Rectal smooth muscle tissue (tissue), 1 donor: ENCODE data around the gene ISG15.
"Not testable (repeated sequence)": the region's sequence is repeated elsewhere in the genome, so short reads cannot be mapped to it uniquely, and the experiment has no call there.

ENCODE experiments used
- H3K27ac ChIP-seq: one replicate; pipeline ENCODE4 v1.7.0; 2013; ENCODE audit warnings: low read depth, low read length, inconsistent platforms
- H3K27me3 ChIP-seq: one replicate; pipeline ENCODE4 v1.7.0; 2013; ENCODE audit warnings: low read length; ENCODE audit not compliant: control insufficient read depth, insufficient read depth
- H3K36me3 ChIP-seq: one replicate; pipeline ENCODE4 v1.7.0; 2013; ENCODE audit warnings: low read length; ENCODE audit not compliant: control insufficient read depth, insufficient read depth
- H3K4me1 ChIP-seq: one replicate; pipeline ENCODE4 v1.7.0; 2013; ENCODE audit warnings: low read length; ENCODE audit not compliant: control insufficient read depth, insufficient read depth
- H3K4me3 ChIP-seq: one replicate; pipeline ENCODE4 v1.7.0; 2013; ENCODE audit warnings: low read length
- H3K9ac ChIP-seq: one replicate; pipeline ENCODE4 v1.7.0; 2013; ENCODE audit warnings: low read length

Gene ISG15

GRCh38 chr1:978835-979743 lies 34.2 kb upstream of the ISG15 start:
- Histone ChIP-seq H3K4me3 (no peak overlapping the region), H3K27ac (no peak overlapping the region), H3K4me1 (peaks cover 2% of the 10 kb centered on the region), H3K9ac (no peak overlapping the region), H3K27me3 (peaks cover 5% of the 10 kb centered on the region), H3K36me3 (no peaks in the 10 kb centered on the region)

- peaks cover 5% of the 10 kb centered on the region for H3K27me3 ChIP-seq
- no peak overlapping the region for H3K4me3 ChIP-seq
- no peaks in the 10 kb centered on the region for H3K36me3 ChIP-seq
- no peak overlapping the region for H3K27ac ChIP-seq
- H3K9ac ChIP-seq = no peak overlapping the region
- H3K4me1 ChIP-seq = peaks cover 2% of the 10 kb centered on the region
These were observed 33.6 kb upstream of the ISG15 start for GRCh38 chr1:979744-980072.

GRCh38 chr1:980137-980571 lies 33.1 kb upstream of the ISG15 start:
- Histone ChIP-seq H3K9ac (no peak overlapping the region), H3K27me3 (peaks cover 5% of the 10 kb centered on the region), H3K4me1 (peaks cover 2% of the 10 kb centered on the region), H3K4me3 (no peak overlapping the region), H3K36me3 (no peaks in the 10 kb centered on the region), H3K27ac (no peak overlapping the region)

GRCh38 chr1:980602-981395 lies 32.5 kb upstream of the ISG15 start:
- no peak overlapping the region for H3K27ac ChIP-seq

GRCh38 chr1:981491-981954 lies 31.8 kb upstream of the ISG15 start:
- H3K27ac ChIP-seq = no peak overlapping the region
- no peaks in the 10 kb centered on the region for H3K36me3 ChIP-seq
- H3K4me3 ChIP-seq = no peak overlapping the region
- H3K4me1 ChIP-seq = no peaks in the 10 kb centered on the region
- H3K9ac ChIP-seq = no peak overlapping the region
- H3K27me3 ChIP-seq = peaks cover 3% of the 10 kb centered on the region

More at GRCh38 chr1:980602-981395, 32.5 kb upstream of the ISG15 start:
- Histone ChIP-seq H3K27me3 (peaks cover 5% of the 10 kb centered on the region), H3K9ac (no peak overlapping the region), H3K4me1 (peaks cover under 1% of the 10 kb centered on the region), H3K4me3 (no peak overlapping the region), H3K36me3 (no peaks in the 10 kb centered on the region)

- H3K36me3 ChIP-seq = no peaks in the 10 kb centered on the region
- peaks cover 3% of the 10 kb centered on the region for H3K27me3 ChIP-seq
- no peak within 1 kb of the TSS for H3K9ac ChIP-seq
- H3K27ac ChIP-seq = no peak within 1 kb of the TSS
- no peak within 1 kb of the TSS for H3K4me3 ChIP-seq
- no peaks in the 10 kb centered on the region for H3K4me1 ChIP-seq
These were observed 31.2 kb upstream of the ISG15 start, which contains the start of gene PERM1 for GRCh38 chr1:981955-982558. TSS of gene PERM1 (minus strand) at chr1:982093. CDS start at chr1:981029, 1,064 bp downstream.

GRCh38 chr1:982765-983436 lies 30.4 kb upstream of the ISG15 start:
- no peaks in the 10 kb centered on the region for H3K36me3 ChIP-seq
- H3K4me3 ChIP-seq = no peak overlapping the region
- H3K27me3 ChIP-seq = peaks cover 3% of the 10 kb centered on the region
- H3K9ac ChIP-seq = no peak overlapping the region
- no peak overlapping the region for H3K27ac ChIP-seq
- no peaks in the 10 kb centered on the region for H3K4me1 ChIP-seq

GRCh38 chr1:983798-984475 lies 29.4 kb upstream of the ISG15 start:
- Histone ChIP-seq H3K27me3 (peaks cover 3% of the 10 kb centered on the region), H3K9ac (no peak overlapping the region), H3K27ac (no peak overlapping the region), H3K4me1 (no peaks in the 10 kb centered on the region), H3K36me3 (no peaks in the 10 kb centered on the region), H3K4me3 (no peak overlapping the region)

GRCh38 chr1:984476-984814 lies 28.9 kb upstream of the ISG15 start:
- no peaks in the 10 kb centered on the region for H3K4me1 ChIP-seq
- H3K27me3 ChIP-seq = peaks cover 3% of the 10 kb centered on the region

GRCh38 chr1:985126-985525 lies 28.2 kb upstream of the ISG15 start:
- peaks cover 3% of the 10 kb centered on the region for H3K27me3 ChIP-seq
- H3K4me3 ChIP-seq = no peak overlapping the region
- H3K36me3 ChIP-seq = no peaks in the 10 kb centered on the region
- H3K27ac ChIP-seq = no peak overlapping the region
- no peaks in the 10 kb centered on the region for H3K4me1 ChIP-seq
- H3K9ac ChIP-seq = no peak overlapping the region

More at GRCh38 chr1:984476-984814, 28.9 kb upstream of the ISG15 start:
- H3K9ac ChIP-seq = no peak overlapping the region
- no peaks in the 10 kb centered on the region for H3K36me3 ChIP-seq
- H3K4me3 ChIP-seq = no peak overlapping the region
- no peak overlapping the region for H3K27ac ChIP-seq

GRCh38 chr1:988061-988460 lies 25.2 kb upstream of the ISG15 start:
- H3K9ac ChIP-seq, H3K27me3 ChIP-seq, H3K27ac ChIP-seq, H3K36me3 ChIP-seq, H3K4me3 ChIP-seq, H3K4me1 ChIP-seq: not testable (repeated sequence)
